Urinary bladder (tissue), 4 donors: Measurements from ENCODE around the gene HAUS1. TPM values are rescaled to one million over a fixed set of nuclear protein-coding genes. Genes with fewer than 3 reads are reported as not detected.
"Not testable (repeated sequence)": the region's sequence is repeated elsewhere in the genome, so short reads cannot be mapped to it uniquely, and the experiment has no call there.

Experiments used
- DNase-seq: peaks from one replicate; pipeline ENCODE4 v3.0.0-alpha.2; 2015; ENCODE audit errors: extremely low spot score
- H3K27ac ChIP-seq: one replicate; pipeline ENCODE4 v1.5.1; 2013; ENCODE audit warnings: low read depth, mild to moderate bottlenecking, moderate library complexity
- H3K36me3 ChIP-seq: one replicate; pipeline ENCODE4 v1.6.1; 2013; ENCODE audit warnings: mild to moderate bottlenecking, moderate library complexity; ENCODE audit not compliant: insufficient read depth
- H3K4me1 ChIP-seq: one replicate; pipeline ENCODE4 v1.6.1; 2013; ENCODE audit warnings: mild to moderate bottlenecking, moderate library complexity; ENCODE audit not compliant: insufficient read depth
- H3K4me3 ChIP-seq: one replicate; pipeline ENCODE4 v1.5.1; 2013; ENCODE audit warnings: low read depth, low read length
- WGBS: extraction: QIAGEN DNeasy Blood & Tissue Kit; methylation state at CpG from one replicate; pipeline ENCODE4 v1.1.7; 2013; 5-methylcytosine and 5-hydroxymethylcytosine counted together
- polyA plus RNA-seq: library from polyadenylated mRNA; stranded (reverse); fragments of 200-250 nt; gene quantifications from one replicate; pipeline ENCODE4 v1.2.3, GENCODE V29; 2013
- total RNA-seq: library from RNA; depleted of rRNA; stranded (reverse); fragments of >200 nt; gene quantifications from one replicate; pipeline ENCODE4 v1.2.3, GENCODE V29; 2014
- donor health status: healthy with polysubstance abuse.
- donor health status: healthy.

HAUS1 gene
- total and polyA plus RNA-seq, 2 donors: 24.4 to 35.5 TPM

DNA sequence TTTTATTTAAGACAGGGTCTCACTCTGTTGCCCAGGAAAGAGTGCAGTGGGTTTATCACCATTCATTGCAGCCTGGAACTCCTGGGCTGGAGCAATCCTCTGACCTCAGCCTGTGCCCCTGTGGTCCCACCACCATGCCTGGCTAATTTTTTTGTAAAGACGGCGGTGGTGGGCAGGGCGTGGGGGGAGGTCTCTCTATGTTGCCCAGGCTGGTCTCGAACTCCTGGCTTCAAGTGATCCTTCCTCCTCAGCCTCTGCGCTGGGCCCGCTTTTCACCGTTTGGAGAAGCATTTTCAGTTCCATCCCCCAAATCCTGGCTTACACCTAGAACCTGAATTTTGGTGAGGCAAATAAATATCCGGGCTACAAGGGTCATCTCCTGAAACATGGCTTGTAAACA, 4.7 kb upstream of the HAUS1 start:
- Histone ChIP-seq H3K27ac (no peak overlapping the region), H3K4me1 (peaks cover 3% of the 10 kb centered on the region), H3K36me3 (no peaks in the 10 kb centered on the region), H3K4me3 (no peak overlapping the region)
- no peak for DNase-seq
- WGBS: 98% methylated on average over 8 of the region's 8 CpGs

DNA sequence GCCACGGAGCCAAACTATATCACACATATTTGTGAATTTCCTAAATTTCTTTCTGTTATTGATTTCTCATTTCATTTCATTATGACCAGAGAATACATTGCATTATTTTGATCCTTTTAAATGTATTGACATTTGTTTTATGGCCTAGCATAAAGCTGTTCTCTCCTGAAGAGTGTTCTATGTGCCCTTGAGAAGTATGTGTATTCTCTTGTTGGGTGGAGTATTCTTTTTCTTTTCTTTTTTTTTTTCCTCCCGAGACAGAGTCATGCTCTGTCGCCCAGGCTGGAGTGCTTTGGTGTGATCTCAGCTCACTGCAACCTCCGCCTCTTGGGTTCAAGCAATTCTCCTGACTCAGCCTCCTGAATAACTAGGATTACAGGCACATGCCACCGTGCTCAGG, 5.2 kb downstream of the HAUS1 start:
- 91% methylated on average over 5 of the region's 5 CpGs for WGBS
- Histone ChIP-seq H3K4me3 (no peak overlapping the region), H3K4me1 (no peaks in the 10 kb centered on the region), H3K27ac (no peak overlapping the region), H3K36me3 (peaks cover 3% of the 10 kb centered on the region)
- no peak for DNase-seq

DNA sequence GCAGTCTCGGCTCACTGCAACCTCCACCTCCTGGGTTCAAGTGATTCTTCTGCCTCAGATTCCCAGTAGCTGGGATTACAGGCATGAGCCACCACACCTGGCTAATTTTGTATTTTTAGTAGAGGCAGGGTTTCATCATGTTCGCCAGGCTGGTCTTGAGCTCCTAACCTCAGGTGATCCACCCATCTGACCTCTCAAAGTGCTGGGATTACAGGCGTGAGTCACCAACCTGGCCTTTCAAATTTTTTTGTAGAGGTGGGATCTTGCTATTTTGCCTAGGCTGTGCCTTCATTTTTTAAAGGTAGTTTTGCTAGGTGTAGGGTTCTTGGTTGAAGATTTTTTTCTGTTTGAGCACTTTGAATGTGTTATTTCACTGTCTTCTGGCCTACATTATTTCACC, 6.2 kb downstream of the HAUS1 start:
- 98% methylated on average over 3 of the region's 3 CpGs for WGBS

DNA sequence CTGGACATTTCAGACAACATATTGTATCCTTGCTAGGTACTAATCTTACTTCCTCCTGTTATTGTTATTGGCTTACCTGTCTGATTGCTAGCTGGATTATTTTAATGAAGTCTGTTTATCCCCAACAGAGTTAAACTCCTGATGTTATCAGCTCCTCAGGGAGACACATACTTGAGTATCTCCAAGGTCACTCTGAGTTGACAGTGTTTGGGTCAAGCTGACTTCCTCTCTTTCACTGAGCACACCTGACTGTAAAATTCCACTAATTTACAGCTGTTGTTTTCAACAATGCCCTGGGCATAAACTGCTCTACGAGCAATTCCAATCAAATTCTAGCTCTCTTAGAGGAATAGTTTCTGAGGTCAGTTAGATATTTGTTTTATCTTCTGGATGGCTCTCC, 9.6 kb downstream of the HAUS1 start:
- no peak for DNase-seq
- H3K36me3 ChIP-seq: peaks cover 3% of the 10 kb centered on the region
- H3K27ac ChIP-seq: no peak overlapping the region
- H3K4me1 ChIP-seq: no peaks in the 10 kb centered on the region
- H3K4me3 ChIP-seq: no peak overlapping the region
- WGBS: 88% methylated on average over 1 of the region's 1 CpG

More for the DNA sequence above, 6.2 kb downstream of the HAUS1 start:
- peaks cover 3% of the 10 kb centered on the region for H3K36me3 ChIP-seq
- H3K4me3 ChIP-seq: no peak overlapping the region
- no peak for DNase-seq
- no peaks in the 10 kb centered on the region for H3K4me1 ChIP-seq
- no peak overlapping the region for H3K27ac ChIP-seq

GRCh38 chr18:46126625-46127024, 22.4 kb downstream of the HAUS1 start:
- not testable (repeated sequence) for H3K36me3 ChIP-seq, DNase-seq, H3K27ac ChIP-seq, H3K4me3 ChIP-seq, H3K4me1 ChIP-seq
- 97% methylated on average over 4 of the region's 4 CpGs for WGBS

GRCh38 chr18:46130061-46130460, 25.9 kb downstream of the HAUS1 start:
- 97% methylated on average over 2 of the region's 2 CpGs for WGBS
- Histone ChIP-seq H3K27ac (no peak overlapping the region), H3K4me3 (no peak overlapping the region), H3K36me3 (peaks cover 7% of the 10 kb centered on the region), H3K4me1 (no peaks in the 10 kb centered on the region)
- DNase-seq: no peak

GRCh38 chr18:46130549-46130948, 26.4 kb downstream of the HAUS1 start:
- not testable (repeated sequence) for H3K36me3 ChIP-seq, H3K27ac ChIP-seq, H3K4me3 ChIP-seq, DNase-seq, H3K4me1 ChIP-seq
- 91% methylated on average over 8 of the region's 8 CpGs for WGBS

GRCh38 chr18:46133534-46133933, 29.3 kb downstream of the HAUS1 start:
- Histone ChIP-seq H3K27ac (no peak overlapping the region), H3K36me3 (peaks cover 5% of the 10 kb centered on the region), H3K4me1 (no peaks in the 10 kb centered on the region), H3K4me3 (no peak overlapping the region)
- no peak for DNase-seq
- WGBS: 60% methylated on average over 3 of the region's 3 CpGs

DNA sequence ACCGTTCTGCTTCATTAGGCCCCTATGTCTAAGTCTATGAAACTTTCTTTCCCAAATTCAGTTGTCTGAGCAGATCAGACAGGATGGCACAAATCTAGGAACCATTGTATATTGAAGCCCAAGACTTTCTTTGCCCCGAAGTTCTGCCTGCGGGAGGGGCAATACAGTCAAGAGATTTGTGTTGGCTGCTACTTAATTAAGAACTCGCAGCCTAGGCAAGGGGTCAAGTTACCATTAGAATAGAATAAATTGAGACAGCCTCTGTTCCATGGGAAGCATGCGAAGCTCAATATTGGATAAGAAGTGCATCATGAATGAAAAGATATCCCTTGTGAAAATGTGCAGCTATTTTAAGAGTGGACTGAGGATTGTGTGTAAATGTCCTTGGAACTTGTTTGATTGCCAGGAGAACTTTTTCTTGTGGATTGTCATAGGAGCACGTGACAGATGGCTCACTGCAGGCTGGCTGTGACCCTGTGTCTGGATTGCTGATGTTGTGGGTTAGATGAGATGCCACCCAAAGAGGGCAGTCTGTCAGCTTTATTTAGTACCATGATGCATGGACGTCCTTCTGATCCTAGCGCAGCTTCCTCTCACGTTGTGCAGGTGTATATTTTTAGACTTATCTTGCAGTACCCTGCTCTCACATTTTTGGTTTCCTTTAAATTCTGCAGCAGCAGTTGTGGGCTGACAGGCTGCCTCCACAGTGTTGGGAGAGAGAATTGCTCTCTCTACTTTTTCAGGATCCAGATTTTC, 30.9 kb downstream of the HAUS1 start:
- no peak for DNase-seq
- 69% methylated on average over 9 of the region's 9 CpGs for WGBS
- H3K4me3 ChIP-seq: no peak overlapping the region
- H3K36me3 ChIP-seq: no peaks in the 10 kb centered on the region
- no peaks in the 10 kb centered on the region for H3K4me1 ChIP-seq
- no peak overlapping the region for H3K27ac ChIP-seq

DNA sequence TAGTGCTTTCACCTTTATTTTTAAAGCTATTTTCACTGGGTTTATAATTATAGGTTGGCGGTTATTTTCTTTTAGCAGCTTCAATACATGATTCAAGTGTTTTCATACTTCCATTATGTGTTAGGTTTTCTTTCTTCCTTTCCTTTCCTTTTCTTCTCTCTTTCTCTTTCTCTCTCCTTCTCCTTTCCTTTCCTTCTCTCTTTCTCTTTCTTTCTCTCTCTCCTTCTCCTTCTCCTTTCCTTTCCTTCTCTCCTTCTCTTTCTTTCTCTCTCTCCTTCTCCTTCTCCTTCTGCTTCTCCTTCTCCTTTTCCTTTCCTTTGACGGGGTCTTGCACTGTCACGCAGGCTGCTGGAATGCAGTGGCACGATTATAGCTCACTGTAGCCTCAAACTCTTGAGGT, 36.0 kb downstream of the HAUS1 start:
- DNase-seq: no peak
- Histone ChIP-seq H3K27ac (no peak overlapping the region), H3K4me3 (no peak overlapping the region), H3K4me1 (no peaks in the 10 kb centered on the region), H3K36me3 (peaks cover 2% of the 10 kb centered on the region)
- WGBS: 95% methylated on average over 4 of the region's 4 CpGs

DNA sequence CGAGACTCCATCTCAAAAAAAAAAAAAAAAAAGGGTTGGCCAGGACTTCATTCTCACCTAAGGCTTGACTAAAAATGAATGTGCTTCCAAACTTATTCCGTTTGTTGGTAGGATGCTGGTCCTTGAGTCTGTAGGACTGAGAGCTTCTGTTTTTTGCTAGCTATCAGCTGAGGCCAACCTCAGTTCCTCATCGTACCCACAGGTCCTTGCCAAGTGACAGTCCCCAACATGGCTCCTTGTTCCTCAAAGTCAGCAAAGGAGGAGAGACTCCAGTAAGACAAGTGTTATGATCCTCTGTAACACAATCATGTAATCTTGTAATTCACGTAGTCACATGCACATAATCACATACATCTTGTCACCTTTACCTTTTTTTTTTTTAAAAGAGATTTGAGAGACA, 37.0 kb downstream of the HAUS1 start:
- Histone ChIP-seq H3K4me1 (no peaks in the 10 kb centered on the region), H3K4me3 (no peak overlapping the region), H3K36me3 (peaks cover 2% of the 10 kb centered on the region), H3K27ac (no peak overlapping the region)
- DNase-seq: no peak
- WGBS: 97% methylated on average over 4 of the region's 4 CpGs

DNA sequence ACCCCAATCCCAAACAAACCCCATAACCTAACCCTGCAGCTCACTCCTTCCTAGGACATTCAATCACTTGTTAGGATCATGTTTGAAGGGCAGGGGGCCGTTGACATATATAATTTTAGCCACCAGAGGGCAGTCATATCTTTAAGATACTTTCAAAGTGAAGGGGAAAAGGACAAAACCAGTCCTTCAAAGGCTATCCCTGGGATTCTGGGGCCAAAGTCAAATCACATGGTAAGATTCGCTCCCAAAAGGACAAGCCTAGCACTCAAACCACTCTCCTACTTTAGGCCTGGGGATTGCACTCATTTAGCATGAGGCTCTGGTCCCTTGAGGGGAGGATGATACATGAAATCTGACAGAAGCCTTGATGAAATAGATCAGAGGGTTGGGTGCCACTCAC, 44.6 kb downstream of the HAUS1 start:
- Histone ChIP-seq H3K4me1 (no peaks in the 10 kb centered on the region), H3K36me3 (no peaks in the 10 kb centered on the region), H3K4me3 (no peak overlapping the region), H3K27ac (no peak overlapping the region)
- WGBS: 25% methylated on average over 2 of the region's 2 CpGs
- DNase-seq: no peak

DNA sequence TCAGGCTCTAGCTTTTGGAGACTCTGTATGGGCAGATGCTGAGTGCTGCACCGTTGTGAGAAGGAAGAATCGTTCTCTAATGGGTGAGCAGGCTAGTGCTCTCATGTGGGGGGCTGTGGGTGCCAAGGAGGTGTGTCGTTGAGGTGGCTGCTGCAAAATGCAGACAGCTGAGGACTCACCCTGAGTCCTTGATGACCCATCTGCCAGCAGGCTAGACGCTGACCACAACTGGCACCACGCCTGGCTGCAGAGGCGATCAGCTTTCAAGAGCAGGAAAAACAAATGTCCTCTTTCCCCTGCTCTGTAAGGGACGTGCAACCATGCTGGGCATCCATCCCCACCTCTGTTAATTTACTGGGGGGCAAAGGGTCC, 48.2 kb downstream of the HAUS1 start:
- H3K4me3 ChIP-seq: no peak overlapping the region

GRCh38 chr18:46152808-46153617, 48.8 kb downstream of the HAUS1 start:
- DNase-seq: no peak
- no peaks in the 10 kb centered on the region for H3K36me3 ChIP-seq
- no peak overlapping the region for H3K4me3 ChIP-seq
- 49% methylated on average over 8 of the region's 8 CpGs for WGBS
- no peaks in the 10 kb centered on the region for H3K4me1 ChIP-seq
- no peak overlapping the region for H3K27ac ChIP-seq

More for the DNA sequence above, 48.2 kb downstream of the HAUS1 start:
- H3K27ac ChIP-seq: no peak overlapping the region
- no peak for DNase-seq
- WGBS: 63% methylated on average over 7 of the region's 7 CpGs
- no peaks in the 10 kb centered on the region for H3K4me1 ChIP-seq
- H3K36me3 ChIP-seq: no peaks in the 10 kb centered on the region
